Upper lobe of left lung (tissue), 6 donors: ENCODE data around the gene DPP9. TPM values are rescaled to one million over a fixed set of nuclear protein-coding genes. Genes with fewer than 3 reads are reported as not detected.

Experiments
- ATAC-seq, 2 donors: fragments of 200-7000 bp; cut with Tn5 transposase; one replicate each; pipeline ENCODE4 v1.9.1; 2022; ENCODE audit warnings: mild to moderate bottlenecking in 2 of 2, moderate library complexity in 2 of 2; ENCODE audit not compliant: low FRiP score in 2 of 2
- DNase-seq, 2 donors: peaks; one replicate each; pipeline ENCODE4 v3.0.0-alpha.2; 2019 to 2020
- H3K27ac ChIP-seq, 4 donors: fragments of 200-600 bp; sonication (generic); one replicate each; pipeline ENCODE4 v1.5.1; 2016 to 2019
- H3K27me3 ChIP-seq, 4 donors: fragments of 200-600 bp; sonication (generic); one replicate each; pipeline ENCODE4 v1.5.1; 2017 to 2019
- H3K36me3 ChIP-seq, 4 donors: fragments of 200-600 bp; sonication (generic); one replicate each; pipeline ENCODE4 v1.5.1; 2016 to 2019
- H3K4me1 ChIP-seq, 4 donors: fragments of 200-600 bp; sonication (generic); one replicate each; pipeline ENCODE4 v1.5.1; 2018 to 2019
- H3K4me3 ChIP-seq, 4 donors: fragments of 200-600 bp; sonication (generic); one replicate each; pipeline ENCODE4 v1.5.1; 2017 to 2019; ENCODE audit warnings: mild to moderate bottlenecking in 2 of 4, moderate library complexity in 1 of 4
- H3K9me3 ChIP-seq, 4 donors: fragments of 200-600 bp; sonication (generic); one replicate each; pipeline ENCODE4 v1.5.1; 2018 to 2019
- EP300 ChIP-seq, 4 donors: sonication (generic); formaldehyde crosslinking; IDR thresholded peaks; one replicate each; pipeline ENCODE4 v1.5.1; 2017; ENCODE audit warnings: antibody characterized with exemption in 4 of 4, control low read depth in 2 of 4
- POLR2A ChIP-seq, 4 donors: fragments of 450-650 bp; IDR thresholded peaks; one replicate each; pipeline ENCODE4 v1.5.1; 2016 to 2017; ENCODE audit warnings: antibody characterized with exemption in 4 of 4, mild to moderate bottlenecking in 2 of 4
- POLR2AphosphoS5 ChIP-seq, 2 donors: sonication (generic); formaldehyde crosslinking; IDR thresholded peaks; one replicate each; pipeline ENCODE4 v1.5.1; 2017; ENCODE audit warnings: antibody characterized with exemption in 2 of 2
- WGBS, 2 donors: methylation state at CpG; one replicate each; pipeline ENCODE4 v1.1.5; 2017 to 2018; 5-methylcytosine and 5-hydroxymethylcytosine counted together
- total RNA-seq, 6 donors: library from RNA; depleted of rRNA in 4 of 6; stranded (reverse); fragments of >200 nt in 4 of 6; gene quantifications; one replicate each; pipeline versions ENCODE4 v1.1.0 to v1.2.1, GENCODE V29; 2016 to 2021
- TF ChIP-seq, protein P1 (sequence below), 6 experiments: fragments of 450-650 bp in 4 of 6; fragments of 200-600 bp in 2 of 6; sonication (generic) in 2 of 6; IDR thresholded peaks; one replicate each; pipeline ENCODE4 v1.5.1; 2016 to 2019; ENCODE audit warnings: antibody characterized with exemption in 6 of 6
- donor health status: DM: no; HTN: no; CAD: no; lungs with moderate emphysema.
- donor health status: DM: no; HTN: yes; CAD: no; lungs with severe emphysema.

Gene DPP9
- total RNA-seq, 6 donors from 2014 or later = 55.1 to 255 (median 89.0) TPM

DNA sequence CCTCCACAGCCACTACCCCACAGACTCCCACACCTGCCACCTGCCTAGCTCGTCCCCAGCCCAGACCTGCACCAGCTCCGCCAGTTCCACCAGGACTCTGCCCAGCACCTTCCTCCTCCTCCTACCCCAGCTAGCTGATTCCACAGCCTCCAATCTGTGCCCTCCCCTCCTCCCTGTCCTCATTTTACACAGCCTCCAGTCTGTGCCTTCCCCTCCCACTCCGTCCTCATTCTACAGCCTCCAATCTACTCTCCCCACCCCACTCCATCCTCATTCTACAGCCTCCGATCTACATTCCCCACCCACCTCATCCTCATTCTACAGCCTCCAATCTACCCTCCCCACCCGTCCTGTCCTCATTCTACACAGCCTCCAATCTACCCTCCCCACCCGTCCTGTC lies 60.8 kb downstream of the DPP9 start:
- TF ChIP-seq POLR2AphosphoS5 (IDR thresholded peaks at IDR 0.05) (no peak), POLR2A (IDR thresholded peaks at IDR 0.05) (no peak), EP300 (IDR thresholded peaks at IDR 0.05) (no peak)
- TF ChIP-seq, protein P1, sequence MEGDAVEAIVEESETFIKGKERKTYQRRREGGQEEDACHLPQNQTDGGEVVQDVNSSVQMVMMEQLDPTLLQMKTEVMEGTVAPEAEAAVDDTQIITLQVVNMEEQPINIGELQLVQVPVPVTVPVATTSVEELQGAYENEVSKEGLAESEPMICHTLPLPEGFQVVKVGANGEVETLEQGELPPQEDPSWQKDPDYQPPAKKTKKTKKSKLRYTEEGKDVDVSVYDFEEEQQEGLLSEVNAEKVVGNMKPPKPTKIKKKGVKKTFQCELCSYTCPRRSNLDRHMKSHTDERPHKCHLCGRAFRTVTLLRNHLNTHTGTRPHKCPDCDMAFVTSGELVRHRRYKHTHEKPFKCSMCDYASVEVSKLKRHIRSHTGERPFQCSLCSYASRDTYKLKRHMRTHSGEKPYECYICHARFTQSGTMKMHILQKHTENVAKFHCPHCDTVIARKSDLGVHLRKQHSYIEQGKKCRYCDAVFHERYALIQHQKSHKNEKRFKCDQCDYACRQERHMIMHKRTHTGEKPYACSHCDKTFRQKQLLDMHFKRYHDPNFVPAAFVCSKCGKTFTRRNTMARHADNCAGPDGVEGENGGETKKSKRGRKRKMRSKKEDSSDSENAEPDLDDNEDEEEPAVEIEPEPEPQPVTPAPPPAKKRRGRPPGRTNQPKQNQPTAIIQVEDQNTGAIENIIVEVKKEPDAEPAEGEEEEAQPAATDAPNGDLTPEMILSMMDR (IDR thresholded peaks at IDR 0.05) = no peak
- H3K27me3 ChIP-seq = no peaks in the 10 kb centered on the region
- ATAC-seq = no peak
- no peak for DNase-seq
- no peak overlapping the region for H3K27ac ChIP-seq
- H3K36me3 ChIP-seq = peaks cover 20 to 92% (median 80%) of the 10 kb centered on the region in 4 donors
- H3K4me1 ChIP-seq = no peaks in the 10 kb centered on the region
- H3K4me3 ChIP-seq = no peak overlapping the region
- 79 to 91% methylated on average over 6 of the region's 6 CpGs for WGBS, 2 donors
- peaks cover 0 to 6% (median 0%) of the 10 kb centered on the region in 4 donors for H3K9me3 ChIP-seq

DNA sequence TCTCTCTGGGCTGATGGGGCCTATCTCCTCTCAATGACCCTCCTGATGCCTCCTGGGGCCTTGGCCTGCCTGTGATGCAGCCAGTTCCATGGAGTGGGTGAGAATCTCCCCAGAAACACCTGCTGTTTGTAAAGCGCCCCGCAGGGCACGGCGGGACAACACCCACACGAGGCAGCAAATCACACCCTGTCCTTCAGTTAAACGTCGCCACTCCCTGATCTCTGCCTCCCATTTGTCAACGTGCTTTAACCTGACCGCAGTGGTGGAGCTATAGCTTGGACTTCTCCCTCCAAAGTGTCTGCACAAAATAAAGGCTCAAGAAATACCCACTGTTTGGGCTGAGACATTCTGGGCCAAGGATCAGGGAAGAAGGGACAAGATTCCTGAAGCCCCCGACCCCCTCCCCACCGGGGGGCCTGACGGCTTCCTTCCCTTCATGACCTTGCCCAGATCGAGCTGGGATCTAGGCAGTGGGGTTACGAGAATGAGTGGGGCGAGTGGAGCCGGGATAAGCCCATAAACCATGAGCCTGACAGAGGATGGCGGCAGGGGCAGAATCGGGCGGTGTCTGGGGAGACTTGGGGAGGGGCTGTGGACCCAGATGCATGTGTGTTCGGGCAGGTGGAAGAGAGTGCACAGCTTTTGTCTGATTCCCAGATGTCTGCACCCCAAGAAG lies 61.5 kb downstream of the DPP9 start:
- H3K4me3 ChIP-seq = no peak overlapping the region
- no peak overlapping the region for H3K27ac ChIP-seq
- H3K36me3 ChIP-seq = peaks cover 22 to 92% (median 81%) of the 10 kb centered on the region in 4 donors

DNA sequence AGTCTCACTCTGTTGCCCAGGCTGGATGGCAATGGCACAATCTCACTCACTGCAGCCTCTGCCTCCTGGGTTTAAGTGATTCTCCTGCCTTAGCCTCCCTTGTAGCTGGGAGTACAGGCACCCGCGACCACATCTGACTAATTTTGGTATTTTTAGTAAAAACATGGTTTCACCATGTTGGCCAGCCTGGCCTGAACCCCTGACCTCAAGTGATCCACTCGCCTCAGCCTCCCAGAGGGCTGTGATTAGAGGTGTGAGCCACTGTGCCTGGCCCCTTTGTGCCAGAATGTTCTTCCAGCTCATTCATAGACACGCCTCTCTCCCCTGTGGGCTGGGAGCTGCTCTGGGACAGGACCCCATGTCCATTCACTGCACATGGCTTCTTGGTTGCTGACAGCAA lies 62.6 kb downstream of the DPP9 start:
- Histone ChIP-seq H3K36me3 (peaks cover 22 to 92% (median 82%) of the 10 kb centered on the region in 4 donors), H3K4me1 (no peaks in the 10 kb centered on the region), H3K27ac (no peak overlapping the region), H3K4me3 (no peak overlapping the region), H3K9me3 (peaks cover 0 to 6% (median 0%) of the 10 kb centered on the region in 4 donors), H3K27me3 (no peaks in the 10 kb centered on the region)
- ATAC-seq = no peak
- TF ChIP-seq POLR2A (IDR thresholded peaks at IDR 0.05) (no peak), POLR2AphosphoS5 (IDR thresholded peaks at IDR 0.05) (no peak), EP300 (IDR thresholded peaks at IDR 0.05) (no peak)
- TF ChIP-seq, protein P1 (IDR thresholded peaks at IDR 0.05) = no peak
- DNase-seq = no peak
- WGBS, 2 donors = 86 to 93% methylated on average over 4 of the region's 4 CpGs

More for the DNA sequence above, 61.5 kb downstream of the DPP9 start:
- WGBS, 2 donors = 81 to 84% methylated on average over 20 of the region's 20 CpGs
- Histone ChIP-seq H3K9me3 (peaks cover 0 to 6% (median 0%) of the 10 kb centered on the region in 4 donors), H3K4me1 (no peaks in the 10 kb centered on the region), H3K27me3 (no peaks in the 10 kb centered on the region)
- peak in 1 of 2 donors; percentile 46 for DNase-seq
- TF ChIP-seq POLR2A (IDR thresholded peaks at IDR 0.05) = no peak
- no peak for TF ChIP-seq POLR2AphosphoS5 (IDR thresholded peaks at IDR 0.05)
- TF ChIP-seq EP300 (IDR thresholded peaks at IDR 0.05) = no peak
- TF ChIP-seq, protein P1 (IDR thresholded peaks at IDR 0.05) = no peak
- no peak for ATAC-seq

DNA sequence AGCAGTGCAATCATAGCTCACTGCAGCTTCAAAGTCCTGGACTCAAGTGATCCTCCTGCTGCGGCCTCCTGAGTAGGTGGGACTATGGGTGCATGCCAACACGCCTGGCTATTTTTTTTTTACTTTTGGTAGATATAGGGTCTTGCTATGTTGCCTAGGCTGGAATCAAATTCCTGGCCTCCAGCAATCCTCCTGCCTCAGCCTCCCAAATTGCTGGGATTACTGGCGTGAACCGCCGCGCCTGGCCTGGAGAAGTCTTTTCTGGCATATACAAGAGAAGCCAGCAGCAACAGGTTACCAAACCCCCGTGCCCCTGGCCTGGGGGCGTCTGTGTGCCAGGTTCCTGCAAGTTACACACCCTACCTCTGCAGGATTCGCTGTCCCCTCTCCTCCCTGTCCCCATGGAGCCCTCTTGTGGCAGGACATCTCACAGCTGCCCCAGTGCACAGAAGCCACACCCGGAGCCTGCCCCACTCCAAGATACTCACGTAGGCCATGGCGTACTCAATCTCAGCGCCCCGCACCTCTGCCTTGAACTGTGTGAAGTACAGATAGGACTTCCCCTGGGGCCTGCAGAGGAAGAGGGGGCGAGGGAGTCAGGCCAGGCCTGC lies 63.4 kb downstream of the DPP9 start:
- TF ChIP-seq POLR2A (IDR thresholded peaks at IDR 0.05) = no peak
- TF ChIP-seq, protein P1 (IDR thresholded peaks at IDR 0.05) = no peak
- no peak for TF ChIP-seq EP300 (IDR thresholded peaks at IDR 0.05)
- no peak for TF ChIP-seq POLR2AphosphoS5 (IDR thresholded peaks at IDR 0.05)
- Histone ChIP-seq H3K4me3 (no peak overlapping the region), H3K9me3 (peaks cover 0 to 6% (median 0%) of the 10 kb centered on the region in 4 donors), H3K27ac (no peak overlapping the region), H3K4me1 (no peaks in the 10 kb centered on the region), H3K27me3 (no peaks in the 10 kb centered on the region), H3K36me3 (peaks cover 22 to 95% (median 84%) of the 10 kb centered on the region in 4 donors)
- DNase-seq (peak in 1 of 2 donors; percentile 51), ATAC-seq (peak in 1 of 2 donors; percentile 7)
- 90 to 91% methylated on average over 10 to 15 of the region's 15 CpGs for WGBS, 2 donors
